Measurements from ENCODE around the gene VWA8. TPM values are rescaled to one million over a fixed set of nuclear protein-coding genes. Genes with fewer than 3 reads are reported as not detected.
"Not testable (repeated sequence)": the region's sequence is repeated elsewhere in the genome, so short reads cannot be mapped to it uniquely, and the experiment has no call there.

The VWA8 gene
- total and polyA plus RNA-seq, 2 donors: 8.1 to 20.9 TPM

GRCh38 chr13:41834697-41835096, 126.2 kb downstream of the VWA8 start:
- H3K4me1 ChIP-seq (ENCODE audit: control insufficient read depth in 2 of 2, insufficient read depth in 2 of 2, low read length in 2 of 2); H3K27me3 ChIP-seq (ENCODE audit: control insufficient read depth in 2 of 2, insufficient read depth in 1 of 2, low read length in 1 of 2); DNase-seq (ENCODE audit: low read depth in 6 of 9, low spot score in 9 of 9); H3K27ac ChIP-seq (ENCODE audit: low read depth in 1 of 2, low read length in 1 of 2); H3K36me3 ChIP-seq (ENCODE audit: control insufficient read depth in 2 of 2, insufficient read depth in 2 of 2, low read length in 1 of 2); H3K9me3 ChIP-seq (ENCODE audit: control insufficient read depth in 2 of 2, insufficient read depth in 1 of 2, low read length in 1 of 2); H3K4me3 ChIP-seq (ENCODE audit: low read length in 2 of 2): not testable (repeated sequence)
- 99% methylated on average over 3 of the region's 3 CpGs for WGBS

DNA sequence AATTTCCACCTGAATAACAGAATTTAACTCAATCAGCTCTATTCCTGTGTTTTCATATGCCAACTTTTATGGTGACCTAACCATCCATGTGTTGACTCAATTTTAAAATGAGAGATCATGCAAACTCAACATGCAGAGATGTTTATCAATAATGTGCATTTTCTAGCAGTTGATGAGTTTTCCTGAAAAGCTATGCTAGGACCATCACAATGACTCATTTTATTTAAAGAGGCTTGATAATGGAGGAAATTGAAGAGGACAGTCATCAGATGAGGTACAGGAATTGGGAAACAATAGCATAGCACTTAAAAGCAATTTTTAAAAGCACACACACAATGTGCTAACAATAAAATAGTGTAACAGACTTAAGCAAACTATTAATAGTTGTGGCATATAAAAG, 127.1 kb downstream of the VWA8 start:
- H3K9me3 ChIP-seq (ENCODE audit: control insufficient read depth in 2 of 2, insufficient read depth in 1 of 2, low read length in 1 of 2): no peaks in the 10 kb centered on the region
- no peaks in the 10 kb centered on the region for H3K4me1 ChIP-seq (ENCODE audit: control insufficient read depth in 2 of 2, insufficient read depth in 2 of 2, low read length in 2 of 2)
- no peak overlapping the region for H3K27ac ChIP-seq (ENCODE audit: low read depth in 1 of 2, low read length in 1 of 2)
- H3K27me3 ChIP-seq (ENCODE audit: control insufficient read depth in 2 of 2, insufficient read depth in 1 of 2, low read length in 1 of 2): no peaks in the 10 kb centered on the region
- peaks cover 0 to 2% of the 10 kb centered on the region in 2 donors for H3K36me3 ChIP-seq (ENCODE audit: control insufficient read depth in 2 of 2, insufficient read depth in 2 of 2, low read length in 1 of 2)
- no peak overlapping the region for H3K4me3 ChIP-seq (ENCODE audit: low read length in 2 of 2)
- no peak for DNase-seq (ENCODE audit: low read depth in 6 of 9, low spot score in 9 of 9)

GRCh38 chr13:41833201-41833600, 127.7 kb downstream of the VWA8 start:
- no peak for DNase-seq (ENCODE audit: low read depth in 6 of 9, low spot score in 9 of 9)
- Histone ChIP-seq H3K27ac (ENCODE audit: low read depth in 1 of 2, low read length in 1 of 2) (no peak overlapping the region), H3K4me3 (ENCODE audit: low read length in 2 of 2) (no peak overlapping the region), H3K36me3 (ENCODE audit: control insufficient read depth in 2 of 2, insufficient read depth in 2 of 2, low read length in 1 of 2) (peaks cover 0 to 2% of the 10 kb centered on the region in 2 donors), H3K4me1 (ENCODE audit: control insufficient read depth in 2 of 2, insufficient read depth in 2 of 2, low read length in 2 of 2) (no peaks in the 10 kb centered on the region), H3K27me3 (ENCODE audit: control insufficient read depth in 2 of 2, insufficient read depth in 1 of 2, low read length in 1 of 2) (no peaks in the 10 kb centered on the region), H3K9me3 (ENCODE audit: control insufficient read depth in 2 of 2, insufficient read depth in 1 of 2, low read length in 1 of 2) (no peaks in the 10 kb centered on the region)
- WGBS: 98% methylated on average over 7 of the region's 7 CpGs

GRCh38 chr13:41827507-41828213, 133.2 kb downstream of the VWA8 start:
- WGBS: 83% methylated on average over 5 of the region's 5 CpGs
- DNase-seq (ENCODE audit: low read depth in 6 of 9, low spot score in 9 of 9): no peak
- Histone ChIP-seq H3K36me3 (ENCODE audit: control insufficient read depth in 2 of 2, insufficient read depth in 2 of 2, low read length in 1 of 2) (peaks cover 3 to 10% of the 10 kb centered on the region in 2 donors), H3K27ac (ENCODE audit: low read depth in 1 of 2, low read length in 1 of 2) (no peak overlapping the region), H3K9me3 (ENCODE audit: control insufficient read depth in 2 of 2, insufficient read depth in 1 of 2, low read length in 1 of 2) (no peaks in the 10 kb centered on the region), H3K4me1 (ENCODE audit: control insufficient read depth in 2 of 2, insufficient read depth in 2 of 2, low read length in 2 of 2) (no peaks in the 10 kb centered on the region), H3K27me3 (ENCODE audit: control insufficient read depth in 2 of 2, insufficient read depth in 1 of 2, low read length in 1 of 2) (no peaks in the 10 kb centered on the region), H3K4me3 (ENCODE audit: low read length in 2 of 2) (no peak overlapping the region)

GRCh38 chr13:41825691-41826090, 135.2 kb downstream of the VWA8 start:
- Histone ChIP-seq H3K4me3 (ENCODE audit: low read length in 2 of 2) (no peak overlapping the region), H3K27me3 (ENCODE audit: control insufficient read depth in 2 of 2, insufficient read depth in 1 of 2, low read length in 1 of 2) (no peaks in the 10 kb centered on the region), H3K27ac (ENCODE audit: low read depth in 1 of 2, low read length in 1 of 2) (no peak overlapping the region), H3K36me3 (ENCODE audit: control insufficient read depth in 2 of 2, insufficient read depth in 2 of 2, low read length in 1 of 2) (peaks cover 3 to 10% of the 10 kb centered on the region in 2 donors), H3K4me1 (ENCODE audit: control insufficient read depth in 2 of 2, insufficient read depth in 2 of 2, low read length in 2 of 2) (no peaks in the 10 kb centered on the region), H3K9me3 (ENCODE audit: control insufficient read depth in 2 of 2, insufficient read depth in 1 of 2, low read length in 1 of 2) (no peaks in the 10 kb centered on the region)
- no peak for DNase-seq (ENCODE audit: low read depth in 6 of 9, low spot score in 9 of 9)

- H3K4me1 ChIP-seq (ENCODE audit: control insufficient read depth in 2 of 2, insufficient read depth in 2 of 2, low read length in 2 of 2): no peaks in the 10 kb centered on the region
- peaks cover 3 to 8% of the 10 kb centered on the region in 2 donors for H3K36me3 ChIP-seq (ENCODE audit: control insufficient read depth in 2 of 2, insufficient read depth in 2 of 2, low read length in 1 of 2)
- no peak for DNase-seq (ENCODE audit: low read depth in 6 of 9, low spot score in 9 of 9)
- WGBS: 96% methylated on average over 4 of the region's 4 CpGs
- H3K4me3 ChIP-seq (ENCODE audit: low read length in 2 of 2): no peak overlapping the region
- no peaks in the 10 kb centered on the region for H3K9me3 ChIP-seq (ENCODE audit: control insufficient read depth in 2 of 2, insufficient read depth in 1 of 2, low read length in 1 of 2)
- no peak overlapping the region for H3K27ac ChIP-seq (ENCODE audit: low read depth in 1 of 2, low read length in 1 of 2)
- no peaks in the 10 kb centered on the region for H3K27me3 ChIP-seq (ENCODE audit: control insufficient read depth in 2 of 2, insufficient read depth in 1 of 2, low read length in 1 of 2)
Observed at GRCh38 chr13:41823476-41823875, 137.4 kb downstream of the VWA8 start.

DNA sequence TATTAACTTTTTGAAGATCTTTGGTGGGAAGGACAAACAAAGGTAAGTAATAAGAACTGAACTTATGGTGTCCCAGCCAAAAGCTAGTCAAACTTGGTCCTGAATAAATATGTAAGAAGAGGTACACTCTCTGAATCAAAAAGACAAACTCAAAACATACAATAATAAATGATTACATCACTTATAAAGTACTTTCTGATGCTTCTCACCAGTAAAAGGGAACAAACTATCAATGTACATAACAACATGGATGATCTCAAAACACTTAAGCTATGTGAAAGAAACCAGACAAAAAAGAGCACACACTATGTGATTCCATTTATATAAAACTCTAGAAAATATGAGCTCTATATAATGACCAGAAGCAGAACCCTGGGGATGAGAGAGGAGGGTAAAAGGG, 138.3 kb downstream of the VWA8 start:
- Histone ChIP-seq H3K27me3 (ENCODE audit: control insufficient read depth in 2 of 2, insufficient read depth in 1 of 2, low read length in 1 of 2) (no peaks in the 10 kb centered on the region), H3K4me3 (ENCODE audit: low read length in 2 of 2) (no peak overlapping the region), H3K4me1 (ENCODE audit: control insufficient read depth in 2 of 2, insufficient read depth in 2 of 2, low read length in 2 of 2) (no peaks in the 10 kb centered on the region), H3K36me3 (ENCODE audit: control insufficient read depth in 2 of 2, insufficient read depth in 2 of 2, low read length in 1 of 2) (peaks cover 5 to 8% of the 10 kb centered on the region in 2 donors), H3K27ac (ENCODE audit: low read depth in 1 of 2, low read length in 1 of 2) (no peak overlapping the region), H3K9me3 (ENCODE audit: control insufficient read depth in 2 of 2, insufficient read depth in 1 of 2, low read length in 1 of 2) (no peaks in the 10 kb centered on the region)
- DNase-seq (ENCODE audit: low read depth in 6 of 9, low spot score in 9 of 9): no peak

GRCh38 chr13:41821238-41821594, 139.7 kb downstream of the VWA8 start:
- 67% methylated on average over 2 of the region's 2 CpGs for WGBS
- Histone ChIP-seq H3K27ac (ENCODE audit: low read depth in 1 of 2, low read length in 1 of 2) (no peak overlapping the region), H3K27me3 (ENCODE audit: control insufficient read depth in 2 of 2, insufficient read depth in 1 of 2, low read length in 1 of 2) (no peaks in the 10 kb centered on the region), H3K4me3 (ENCODE audit: low read length in 2 of 2) (no peak overlapping the region), H3K9me3 (ENCODE audit: control insufficient read depth in 2 of 2, insufficient read depth in 1 of 2, low read length in 1 of 2) (no peaks in the 10 kb centered on the region), H3K4me1 (ENCODE audit: control insufficient read depth in 2 of 2, insufficient read depth in 2 of 2, low read length in 2 of 2) (no peaks in the 10 kb centered on the region), H3K36me3 (ENCODE audit: control insufficient read depth in 2 of 2, insufficient read depth in 2 of 2, low read length in 1 of 2) (peaks cover 3 to 6% of the 10 kb centered on the region in 2 donors)
- no peak for DNase-seq (ENCODE audit: low read depth in 6 of 9, low spot score in 9 of 9)

DNA sequence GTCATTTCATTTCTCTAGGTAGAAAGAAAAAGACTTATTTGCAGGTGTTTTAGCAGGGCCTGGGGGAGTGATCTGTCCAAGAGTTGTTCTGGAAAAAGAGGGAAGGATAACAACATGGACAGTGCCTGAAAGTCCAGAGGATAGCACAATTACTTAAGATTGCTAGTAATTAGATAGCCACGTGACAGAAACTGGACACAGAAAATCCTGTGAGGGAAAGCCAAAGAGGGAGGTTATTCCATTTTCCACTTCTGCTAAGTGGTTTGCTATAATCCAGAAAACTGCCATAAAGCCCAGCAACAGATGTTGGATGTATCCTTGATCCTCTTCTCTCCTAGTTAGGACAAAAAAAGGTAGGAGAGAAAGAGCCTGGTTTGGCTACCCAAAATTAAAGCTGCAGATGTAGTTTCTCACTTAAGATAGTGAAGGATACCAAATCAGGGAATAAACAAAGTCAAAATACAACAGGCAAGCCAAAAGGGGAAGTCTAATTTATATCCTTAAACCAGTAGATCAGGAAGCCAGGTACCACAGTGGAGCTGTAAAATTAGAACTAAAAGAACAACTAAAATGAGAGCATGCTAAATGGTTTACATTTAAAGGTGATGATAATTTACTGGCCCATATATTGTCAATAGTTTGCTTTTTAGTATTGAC, 140.2 kb downstream of the VWA8 start:
- no peak for DNase-seq (ENCODE audit: low read depth in 6 of 9, low spot score in 9 of 9)
- Histone ChIP-seq H3K36me3 (ENCODE audit: control insufficient read depth in 2 of 2, insufficient read depth in 2 of 2, low read length in 1 of 2) (peaks cover 3 to 8% of the 10 kb centered on the region in 2 donors), H3K4me1 (ENCODE audit: control insufficient read depth in 2 of 2, insufficient read depth in 2 of 2, low read length in 2 of 2) (no peaks in the 10 kb centered on the region), H3K9me3 (ENCODE audit: control insufficient read depth in 2 of 2, insufficient read depth in 1 of 2, low read length in 1 of 2) (no peaks in the 10 kb centered on the region), H3K27me3 (ENCODE audit: control insufficient read depth in 2 of 2, insufficient read depth in 1 of 2, low read length in 1 of 2) (no peaks in the 10 kb centered on the region), H3K4me3 (ENCODE audit: low read length in 2 of 2) (no peak overlapping the region), H3K27ac (ENCODE audit: low read depth in 1 of 2, low read length in 1 of 2) (no peak overlapping the region)
- WGBS: 92% methylated on average over 1 of the region's 1 CpG

Data from thymus (tissue), 11 donors.